SH-SY5Y (cell line): ENCODE data around the gene USP47.

ENCODE experiments used
- GATA2 ChIP-seq: IDR thresholded peaks from 2 replicates; pipeline ENCODE4 v1.6.1; 2011; ENCODE audit warnings: mild to moderate bottlenecking, low read depth, low read length
- GATA3 ChIP-seq: IDR thresholded peaks from 2 replicates; pipeline ENCODE4 v1.6.1; 2011; ENCODE audit warnings: low read depth, mild to moderate bottlenecking, low read length, moderate library complexity

Gene USP47

GRCh38 chr11:11958403-11959231 lies 116.8 kb downstream of the USP47 start:
- TF ChIP-seq GATA2 (no peak), GATA3 (no peak)

- no peak for TF ChIP-seq GATA2
- no peak for TF ChIP-seq GATA3
Observed at GRCh38 chr11:11959601-11960000, 117.8 kb downstream of the USP47 start.

DNA sequence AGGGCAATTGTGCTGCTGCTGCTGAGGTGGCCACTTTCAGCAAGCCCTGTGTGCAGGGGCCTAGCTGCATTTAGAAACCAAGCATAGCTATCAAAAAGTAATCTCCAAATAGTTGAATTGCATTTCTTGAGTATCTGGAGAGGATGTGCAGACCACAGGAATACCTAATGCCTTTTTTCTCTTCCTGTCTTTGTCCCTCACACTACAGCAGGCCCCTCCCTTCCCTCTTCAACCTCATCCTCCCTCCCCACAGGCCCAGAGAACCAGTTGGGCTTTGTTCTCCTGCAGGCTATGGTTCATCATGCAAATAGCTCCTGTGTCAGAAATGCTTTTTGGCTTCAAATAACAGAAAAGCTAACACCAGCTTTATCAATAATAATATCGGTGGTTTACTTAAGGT lies 118.9 kb downstream of the USP47 start:
- no peak for TF ChIP-seq GATA2
- no peak for TF ChIP-seq GATA3

GRCh38 chr11:11961399-11962028 lies 119.7 kb downstream of the USP47 start:
- no peak for TF ChIP-seq GATA3
- TF ChIP-seq GATA2, result no peak

GRCh38 chr11:11963067-11963466 lies 121.3 kb downstream of the USP47 start:
- TF ChIP-seq GATA2, result no peak
- TF ChIP-seq GATA3, result no peak

DNA sequence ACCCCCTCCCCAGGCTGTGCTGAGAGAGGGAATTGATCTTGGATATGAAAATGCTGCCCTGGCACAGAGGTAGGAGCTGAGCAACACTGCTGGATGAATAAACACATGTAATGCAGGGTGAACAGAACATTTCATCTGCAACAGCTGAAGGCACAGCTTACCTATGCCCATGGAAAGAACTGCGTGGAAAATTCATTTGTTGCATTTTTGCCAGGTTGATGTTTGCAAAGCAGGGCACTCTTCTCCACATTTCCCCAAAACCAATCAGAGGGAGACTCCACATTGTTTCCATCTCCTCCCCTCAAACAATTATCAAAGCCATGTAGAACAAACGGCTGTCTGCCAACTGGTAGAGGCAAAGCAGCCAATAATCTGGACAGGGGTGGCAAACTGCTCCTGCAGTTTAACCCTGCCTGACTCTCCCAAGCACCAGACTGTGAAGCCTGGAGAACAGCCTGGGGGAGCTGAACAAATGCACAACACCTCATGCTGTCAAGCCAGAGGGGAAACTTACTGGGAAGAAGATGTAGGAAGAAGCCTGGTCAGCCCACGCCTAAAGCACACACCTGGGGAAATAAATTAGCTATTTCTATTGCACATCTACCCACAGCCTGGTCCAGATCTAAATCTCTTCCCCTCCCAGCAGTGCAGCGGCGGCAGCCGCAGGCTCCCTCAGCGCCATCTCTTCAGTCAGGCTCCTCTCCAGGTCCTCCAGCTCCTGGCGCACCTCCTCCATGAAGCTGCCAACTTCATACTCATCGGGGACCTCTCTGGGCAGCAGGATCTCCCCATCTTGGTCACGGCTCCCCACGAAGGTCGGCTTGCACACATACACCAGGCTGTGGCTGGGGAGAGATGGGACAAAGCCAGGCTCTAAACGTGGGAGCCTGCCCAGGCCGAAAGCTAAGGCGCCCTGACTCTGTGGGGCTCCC lies 122.3 kb downstream of the USP47 start:
- TF ChIP-seq GATA2 (no peak), GATA3 (no peak)

DNA sequence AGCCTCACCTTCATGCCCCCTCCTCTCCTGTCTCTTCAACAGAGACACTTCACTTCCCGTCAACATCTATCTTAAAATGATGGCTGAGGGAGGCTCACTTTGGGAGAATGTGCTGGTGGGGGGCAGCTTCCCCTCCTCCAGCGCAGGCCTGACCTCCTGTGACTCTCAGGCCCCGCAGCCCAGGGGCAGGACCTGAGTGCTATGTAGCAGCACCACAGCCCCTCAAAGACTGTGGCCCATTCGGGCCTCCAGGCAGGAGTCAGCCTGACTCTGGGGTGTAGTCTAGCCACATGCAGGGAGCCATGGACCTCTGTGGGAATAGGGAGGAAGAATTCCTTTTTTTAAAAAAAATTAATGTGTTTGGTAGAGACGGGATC lies 123.0 kb downstream of the USP47 start:
- TF ChIP-seq GATA3, result no peak

GRCh38 chr11:11965192-11965591 lies 123.4 kb downstream of the USP47 start:
- no peak for TF ChIP-seq GATA2
- TF ChIP-seq GATA3, result no peak

GRCh38 chr11:11965656-11966353 lies 124.0 kb downstream of the USP47 start:
- TF ChIP-seq GATA3 (no peak), GATA2 (no peak)

GRCh38 chr11:11966354-11966741 lies 124.6 kb downstream of the USP47 start:
- TF ChIP-seq GATA3, result no peak
- TF ChIP-seq GATA2, result no peak

- TF ChIP-seq GATA3, result no peak
- no peak for TF ChIP-seq GATA2
Observed at GRCh38 chr11:11966826-11967668, 125.3 kb downstream of the USP47 start.

GRCh38 chr11:11967669-11968510 lies 126.1 kb downstream of the USP47 start:
- no peak for TF ChIP-seq GATA2
